ENCODE measurements around the gene PBX3. TPM values are rescaled to one million over a fixed set of nuclear protein-coding genes. Genes with fewer than 3 reads are reported as not detected.

PBX3 gene
- total RNA-seq, 2 experiments from 2014 or later = 40.8 to 54.6 TPM

DNA sequence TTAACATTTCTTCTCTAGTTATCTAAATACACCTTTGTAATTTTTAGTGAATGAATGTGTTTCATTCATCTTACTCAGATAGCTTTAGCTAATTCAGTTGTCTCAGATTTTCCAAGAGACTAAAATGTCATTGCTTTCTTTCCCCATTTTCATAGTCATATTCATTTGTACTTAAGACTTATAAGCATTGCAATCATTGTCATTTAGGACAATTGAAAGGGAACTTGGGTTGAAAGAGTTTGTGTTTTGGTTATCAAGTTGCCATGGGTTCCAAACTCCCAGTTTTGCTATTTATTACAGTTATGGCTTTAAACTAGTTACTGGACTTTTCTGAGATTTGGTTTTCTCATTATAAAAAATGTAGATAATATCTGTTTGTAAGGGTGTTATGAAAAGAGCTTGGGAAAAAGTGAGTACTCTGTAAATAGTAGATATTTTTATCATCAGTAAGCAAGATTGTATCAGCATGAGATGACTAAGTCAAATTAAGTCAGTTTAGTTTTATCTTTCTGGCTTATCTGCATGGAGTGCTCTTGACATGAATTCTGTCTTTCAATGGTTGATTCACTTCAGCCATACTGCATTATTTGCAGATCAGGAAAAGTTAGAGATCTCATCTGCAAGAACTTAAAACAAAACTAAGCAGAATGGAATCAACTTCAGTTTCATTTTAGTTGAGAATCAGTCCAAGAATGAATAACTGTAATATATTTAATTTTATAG is 107.5 kb downstream of the PBX3 start:
- no TSS peak for BruUV-seq (replicated peaks)
- no peaks in the 10 kb centered on the region for H3K79me2 ChIP-seq (ENCODE audit: insufficient read depth, low read depth, low read length)
- POLR2A ChIA-PET = interaction anchor here (1.3 kb wide), 1 partner anchor 9 kb away, joined by 3 read pairs; no protein-coding TSS in a partner anchor
- H3K9me3 ChIP-seq (ENCODE audit: low read length) = no peaks in the 10 kb centered on the region
- intact Hi-C loops (cut with micrococcal nuclease; ENCODE audit: unreplicated experiment) = no loop called here
- H3K4me2 ChIP-seq (ENCODE audit: low read length) = no peak overlapping the region
- H2AFZ ChIP-seq (ENCODE audit: low read length) = no peak overlapping the region
- H3K4me1 ChIP-seq (ENCODE audit: insufficient read depth, low read length, poor library complexity, severe bottlenecking) = no peaks in the 10 kb centered on the region
- H4K20me1 ChIP-seq (ENCODE audit: insufficient read depth, low read length) = peaks cover 6% of the 10 kb centered on the region; the same call in 1 of the 2 replicates
- H3K9me2 ChIP-seq (ENCODE audit: insufficient read depth, low read length) = no peaks in the 10 kb centered on the region
- DNase-seq (ENCODE audit: low spot score) = no peak
- no peak overlapping the region for H3K4me3 ChIP-seq (ENCODE audit: low read depth, low read length, poor library complexity, severe bottlenecking)
- H3K36me3 ChIP-seq (ENCODE audit: insufficient read depth, low read length) = no peaks in the 10 kb centered on the region
- TF ChIP-seq, protein P1, sequence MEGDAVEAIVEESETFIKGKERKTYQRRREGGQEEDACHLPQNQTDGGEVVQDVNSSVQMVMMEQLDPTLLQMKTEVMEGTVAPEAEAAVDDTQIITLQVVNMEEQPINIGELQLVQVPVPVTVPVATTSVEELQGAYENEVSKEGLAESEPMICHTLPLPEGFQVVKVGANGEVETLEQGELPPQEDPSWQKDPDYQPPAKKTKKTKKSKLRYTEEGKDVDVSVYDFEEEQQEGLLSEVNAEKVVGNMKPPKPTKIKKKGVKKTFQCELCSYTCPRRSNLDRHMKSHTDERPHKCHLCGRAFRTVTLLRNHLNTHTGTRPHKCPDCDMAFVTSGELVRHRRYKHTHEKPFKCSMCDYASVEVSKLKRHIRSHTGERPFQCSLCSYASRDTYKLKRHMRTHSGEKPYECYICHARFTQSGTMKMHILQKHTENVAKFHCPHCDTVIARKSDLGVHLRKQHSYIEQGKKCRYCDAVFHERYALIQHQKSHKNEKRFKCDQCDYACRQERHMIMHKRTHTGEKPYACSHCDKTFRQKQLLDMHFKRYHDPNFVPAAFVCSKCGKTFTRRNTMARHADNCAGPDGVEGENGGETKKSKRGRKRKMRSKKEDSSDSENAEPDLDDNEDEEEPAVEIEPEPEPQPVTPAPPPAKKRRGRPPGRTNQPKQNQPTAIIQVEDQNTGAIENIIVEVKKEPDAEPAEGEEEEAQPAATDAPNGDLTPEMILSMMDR (conservative IDR thresholded peaks at IDR 0.05; ENCODE audit: low read length) = no peak
- TF ChIP-seq EZH2phosphoT487 (IDR thresholded peaks at IDR 0.05; ENCODE audit: borderline replicate concordance, low read depth, low read length) = no peak
- H3K27ac ChIP-seq (ENCODE audit: low read depth, low read length, poor library complexity, severe bottlenecking) = no peak overlapping the region
- CTCF ChIA-PET (ENCODE audit: unreplicated experiment) = no interaction called here

DNA sequence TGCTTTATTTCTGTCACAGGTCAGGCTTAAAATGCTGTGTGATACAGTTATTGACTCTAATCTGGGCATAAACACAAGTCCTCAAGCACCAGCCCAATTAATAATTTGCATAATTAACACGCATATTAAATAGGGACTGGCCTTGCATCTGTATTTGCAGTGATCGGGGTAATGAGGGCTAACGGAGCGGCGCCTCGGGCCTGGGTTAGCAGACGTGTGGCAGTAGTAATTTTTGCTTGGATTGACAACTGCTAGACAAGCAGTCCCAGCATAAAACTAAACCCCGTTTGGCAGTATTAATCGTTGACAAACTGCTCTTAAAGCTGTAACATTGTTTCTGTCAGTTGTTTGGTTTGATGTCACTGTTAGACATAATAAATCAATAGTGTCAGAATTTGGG is 109.2 kb downstream of the PBX3 start:
- TF ChIP-seq, protein P1 (conservative IDR thresholded peaks at IDR 0.05; ENCODE audit: low read length) = no peak
- TF ChIP-seq EZH2phosphoT487 (IDR thresholded peaks at IDR 0.05; ENCODE audit: borderline replicate concordance, low read depth, low read length) = no peak
- ChIA-PET POLR2A (interaction anchor here (1.5 kb wide), 1 partner anchor 27 kb away, joined by 5 read pairs; no protein-coding TSS in a partner anchor), CTCF (ENCODE audit: unreplicated experiment) (no interaction called here)
- Histone ChIP-seq H4K20me1 (ENCODE audit: insufficient read depth, low read length) (peaks cover 6% of the 10 kb centered on the region; the same call in 1 of the 2 replicates), H3K79me2 (ENCODE audit: insufficient read depth, low read depth, low read length) (no peaks in the 10 kb centered on the region), H3K27ac (ENCODE audit: low read depth, low read length, poor library complexity, severe bottlenecking) (no peak overlapping the region), H3K4me3 (ENCODE audit: low read depth, low read length, poor library complexity, severe bottlenecking) (no peak overlapping the region), H3K9me2 (ENCODE audit: insufficient read depth, low read length) (no peaks in the 10 kb centered on the region), H3K36me3 (ENCODE audit: insufficient read depth, low read length) (no peaks in the 10 kb centered on the region), H3K9me3 (ENCODE audit: low read length) (no peaks in the 10 kb centered on the region), H3K4me1 (ENCODE audit: insufficient read depth, low read length, poor library complexity, severe bottlenecking) (no peaks in the 10 kb centered on the region), H3K4me2 (ENCODE audit: low read length) (no peak overlapping the region), H2AFZ (ENCODE audit: low read length) (no peak overlapping the region)
- intact Hi-C loops (cut with micrococcal nuclease; ENCODE audit: unreplicated experiment) = no loop called here
- no peak for DNase-seq (ENCODE audit: low spot score)
- no TSS peak for BruUV-seq (replicated peaks)

DNA sequence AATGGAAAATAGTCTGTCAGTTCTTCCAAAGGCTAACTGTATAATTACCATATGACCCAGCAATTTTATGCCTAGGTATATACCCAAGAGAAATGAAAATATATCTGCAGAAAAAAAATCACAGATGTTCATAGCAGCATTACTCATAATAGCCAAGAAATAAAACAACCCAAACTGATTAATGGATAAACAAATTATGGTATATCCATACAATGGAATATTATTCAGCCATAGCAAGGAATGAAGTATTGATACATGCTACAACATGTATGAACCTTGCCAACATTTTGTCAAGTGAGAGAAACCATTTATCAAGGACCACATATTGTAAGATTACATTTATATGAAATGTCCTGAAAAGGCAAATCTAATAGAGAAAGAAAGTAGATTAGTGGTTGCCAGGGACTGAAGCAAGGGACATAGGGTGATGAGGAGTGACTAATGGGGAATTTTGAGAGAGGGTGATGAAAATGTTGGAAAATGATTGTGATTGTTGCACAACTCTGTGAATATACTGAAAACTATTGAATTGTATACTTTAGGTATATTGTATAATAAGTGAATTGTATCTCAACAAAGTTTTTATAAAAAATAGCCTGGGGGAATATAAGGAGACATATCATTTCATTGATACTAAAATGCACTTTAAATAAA is 114.4 kb downstream of the PBX3 start:
- TF ChIP-seq, protein P1 (conservative IDR thresholded peaks at IDR 0.05; ENCODE audit: low read length) = no peak
- no peak for TF ChIP-seq EZH2phosphoT487 (IDR thresholded peaks at IDR 0.05; ENCODE audit: borderline replicate concordance, low read depth, low read length)
- Histone ChIP-seq H3K36me3 (ENCODE audit: insufficient read depth, low read length) (no peaks in the 10 kb centered on the region), H3K9me3 (ENCODE audit: low read length) (no peaks in the 10 kb centered on the region), H3K4me2 (ENCODE audit: low read length) (no peak overlapping the region), H4K20me1 (ENCODE audit: insufficient read depth, low read length) (peaks cover 3% of the 10 kb centered on the region; the same call in 1 of the 2 replicates), H3K27ac (ENCODE audit: low read depth, low read length, poor library complexity, severe bottlenecking) (no peak overlapping the region), H3K9me2 (ENCODE audit: insufficient read depth, low read length) (0 out of 2 replicates have a peak, but pooled peaks cover 4% of the 10 kb centered on the region), H3K79me2 (ENCODE audit: insufficient read depth, low read depth, low read length) (no peaks in the 10 kb centered on the region), H2AFZ (ENCODE audit: low read length) (no peak overlapping the region), H3K4me3 (ENCODE audit: low read depth, low read length, poor library complexity, severe bottlenecking) (no peak overlapping the region), H3K4me1 (ENCODE audit: insufficient read depth, low read length, poor library complexity, severe bottlenecking) (no peaks in the 10 kb centered on the region)
- intact Hi-C loops (cut with micrococcal nuclease; ENCODE audit: unreplicated experiment) = no loop called here
- no TSS peak for BruUV-seq (replicated peaks)
- no peak for DNase-seq (ENCODE audit: low spot score)
- CTCF ChIA-PET (ENCODE audit: unreplicated experiment) = no interaction called here
- POLR2A ChIA-PET = no interaction called here

Measured in OCI-LY7 (cell line).